ENCODE results near the gene EML5.

The EML5 gene
- total RNA-seq = 16.1 to 74.4 (median 32.3) reads per million in 9 experiments

GRCh38 chr14:88792473-88793258 is at the start of gene EML5:
Gene EML5 (minus strand): TSS chr14:88792953. CDS start chr14:88792503, 450 bp downstream.
- Mint-ChIP-seq H3K36me3 (ENCODE audit: insufficient read depth) (no peaks in the 10 kb centered on the region), H3K27me3 (no peaks in the 10 kb centered on the region), H3K9me3 (no peaks in the 10 kb centered on the region), H3K4me1 (ENCODE audit: low read depth in 2 of 2) (peaks cover 4 to 14% of the 10 kb centered on the region in 2 donors), H3K27ac (peak within 1 kb of the TSS; percentile 83 to 84), H3K4me3 (peak within 1 kb of the TSS; percentile 80 to 86)
- peak; percentile 79 for ATAC-seq (replicated peaks)
- DNase-seq = peak; percentile 74 to 83 (median 78)

GRCh38 chr14:88842414-88842813 is 49.7 kb upstream of the EML5 start:
- Mint-ChIP-seq H3K4me3 (no peak overlapping the region), H3K36me3 (ENCODE audit: insufficient read depth) (no peaks in the 10 kb centered on the region), H3K4me1 (ENCODE audit: low read depth in 2 of 2) (no peaks in the 10 kb centered on the region), H3K27me3 (peaks cover 0 to 27% of the 10 kb centered on the region in 2 donors), H3K27ac (no peak overlapping the region), H3K9me3 (no peaks in the 10 kb centered on the region)
- ATAC-seq (replicated peaks) (no peak), DNase-seq (no peak)

GRCh38 chr14:88841741-88842140 is 49.0 kb upstream of the EML5 start:
- no peak overlapping the region for H3K4me3 Mint-ChIP-seq
- ATAC-seq (replicated peaks) = no peak
- no peaks in the 10 kb centered on the region for H3K36me3 Mint-ChIP-seq (ENCODE audit: insufficient read depth)
- peaks cover 0 to 33% of the 10 kb centered on the region in 2 donors for H3K27me3 Mint-ChIP-seq
- no peaks in the 10 kb centered on the region for H3K4me1 Mint-ChIP-seq (ENCODE audit: low read depth in 2 of 2)
- no peak for DNase-seq
- H3K27ac Mint-ChIP-seq = no peak overlapping the region
- H3K9me3 Mint-ChIP-seq = no peaks in the 10 kb centered on the region

- no peaks in the 10 kb centered on the region for H3K36me3 Mint-ChIP-seq (ENCODE audit: insufficient read depth)
- ATAC-seq (replicated peaks) (no peak), DNase-seq (no peak)
- H3K4me1 Mint-ChIP-seq (ENCODE audit: low read depth in 2 of 2) = no peaks in the 10 kb centered on the region
- H3K27me3 Mint-ChIP-seq = peaks cover 0 to 28% of the 10 kb centered on the region in 2 donors
- H3K9me3 Mint-ChIP-seq = no peaks in the 10 kb centered on the region
- no peak overlapping the region for H3K4me3 Mint-ChIP-seq
- H3K27ac Mint-ChIP-seq = no peak overlapping the region
Observed at GRCh38 chr14:88840926-88841325, 48.2 kb upstream of the EML5 start.

- H3K27ac Mint-ChIP-seq = no peak overlapping the region
- no peak for DNase-seq
- no peak overlapping the region for H3K4me3 Mint-ChIP-seq
- no peaks in the 10 kb centered on the region for H3K4me1 Mint-ChIP-seq (ENCODE audit: low read depth in 2 of 2)
- no peaks in the 10 kb centered on the region for H3K9me3 Mint-ChIP-seq
- ATAC-seq (replicated peaks) = no peak
- H3K36me3 Mint-ChIP-seq (ENCODE audit: insufficient read depth) = no peaks in the 10 kb centered on the region
- H3K27me3 Mint-ChIP-seq = peaks cover 9 to 22% of the 10 kb centered on the region in 2 donors
Observed at GRCh38 chr14:88838015-88838414, 45.3 kb upstream of the EML5 start.

GRCh38 chr14:88837495-88837894 is 44.7 kb upstream of the EML5 start:
- no peak overlapping the region for H3K27ac Mint-ChIP-seq
- peaks cover 9 to 22% of the 10 kb centered on the region in 2 donors for H3K27me3 Mint-ChIP-seq
- H3K4me3 Mint-ChIP-seq = no peak overlapping the region
- no peaks in the 10 kb centered on the region for H3K36me3 Mint-ChIP-seq (ENCODE audit: insufficient read depth)
- DNase-seq = no peak
- no peaks in the 10 kb centered on the region for H3K4me1 Mint-ChIP-seq (ENCODE audit: low read depth in 2 of 2)
- no peak for ATAC-seq (replicated peaks)
- H3K9me3 Mint-ChIP-seq = no peaks in the 10 kb centered on the region

GRCh38 chr14:88835661-88836060 is 42.9 kb upstream of the EML5 start:
- Mint-ChIP-seq H3K9me3 (no peaks in the 10 kb centered on the region), H3K27ac (no peak overlapping the region)
- no peak for ATAC-seq (replicated peaks)

GRCh38 chr14:88834883-88835431 is 42.2 kb upstream of the EML5 start:
- Mint-ChIP-seq H3K4me3 (no peak overlapping the region), H3K9me3 (no peaks in the 10 kb centered on the region), H3K27ac (no peak overlapping the region), H3K27me3 (peaks cover 9 to 22% of the 10 kb centered on the region in 2 donors), H3K36me3 (ENCODE audit: insufficient read depth) (no peaks in the 10 kb centered on the region), H3K4me1 (ENCODE audit: low read depth in 2 of 2) (no peaks in the 10 kb centered on the region)
- DNase-seq (no peak), ATAC-seq (replicated peaks) (no peak)

More at GRCh38 chr14:88835661-88836060, 42.9 kb upstream of the EML5 start:
- no peak overlapping the region for H3K4me3 Mint-ChIP-seq
- H3K4me1 Mint-ChIP-seq (ENCODE audit: low read depth in 2 of 2) = no peaks in the 10 kb centered on the region
- H3K36me3 Mint-ChIP-seq (ENCODE audit: insufficient read depth) = no peaks in the 10 kb centered on the region
- peaks cover 9 to 22% of the 10 kb centered on the region in 2 donors for H3K27me3 Mint-ChIP-seq
- DNase-seq = no peak

- DNase-seq (no peak), ATAC-seq (replicated peaks) (no peak)
- H3K36me3 Mint-ChIP-seq (ENCODE audit: insufficient read depth) = no peaks in the 10 kb centered on the region
- peaks cover 9% of the 10 kb centered on the region in 2 donors for H3K27me3 Mint-ChIP-seq
- H3K4me3 Mint-ChIP-seq = no peak overlapping the region
- no peaks in the 10 kb centered on the region for H3K9me3 Mint-ChIP-seq
- no peak overlapping the region for H3K27ac Mint-ChIP-seq
- no peaks in the 10 kb centered on the region for H3K4me1 Mint-ChIP-seq (ENCODE audit: low read depth in 2 of 2)
Observed at GRCh38 chr14:88831284-88831683, 38.5 kb upstream of the EML5 start.

- no peaks in the 10 kb centered on the region for H3K36me3 Mint-ChIP-seq (ENCODE audit: insufficient read depth)
- DNase-seq (no peak), ATAC-seq (replicated peaks) (no peak)
- peaks cover 5% of the 10 kb centered on the region in 2 donors for H3K4me1 Mint-ChIP-seq (ENCODE audit: low read depth in 2 of 2)
- H3K9me3 Mint-ChIP-seq = no peaks in the 10 kb centered on the region
- H3K27ac Mint-ChIP-seq = no peak overlapping the region
- no peak overlapping the region for H3K4me3 Mint-ChIP-seq
- H3K27me3 Mint-ChIP-seq = peaks cover 9% of the 10 kb centered on the region in 2 donors
Observed at GRCh38 chr14:88829685-88830302, 37.0 kb upstream of the EML5 start.

GRCh38 chr14:88829188-88829587 is 36.4 kb upstream of the EML5 start:
- Mint-ChIP-seq H3K36me3 (ENCODE audit: insufficient read depth) (no peaks in the 10 kb centered on the region), H3K27ac (no peak overlapping the region), H3K4me3 (no peak overlapping the region), H3K9me3 (no peaks in the 10 kb centered on the region), H3K27me3 (peaks cover 6 to 7% of the 10 kb centered on the region in 2 donors), H3K4me1 (ENCODE audit: low read depth in 2 of 2) (peaks cover 5 to 8% of the 10 kb centered on the region in 2 donors)
- ATAC-seq (replicated peaks) (no peak), DNase-seq (no peak)

GRCh38 chr14:88825503-88825902 is 32.8 kb upstream of the EML5 start:
- Mint-ChIP-seq H3K27me3 (peaks cover 0 to 3% of the 10 kb centered on the region in 2 donors), H3K27ac (no peak overlapping the region), H3K9me3 (no peaks in the 10 kb centered on the region), H3K36me3 (ENCODE audit: insufficient read depth) (no peaks in the 10 kb centered on the region), H3K4me3 (peak overlapping the region in 1 of 2 donors; percentile 80), H3K4me1 (ENCODE audit: low read depth in 2 of 2) (peaks cover 8 to 12% of the 10 kb centered on the region in 2 donors)
- ATAC-seq (replicated peaks) = no peak
- no peak for DNase-seq

- H3K27me3 Mint-ChIP-seq = peaks cover 2 to 7% of the 10 kb centered on the region in 2 donors
- H3K4me1 Mint-ChIP-seq (ENCODE audit: low read depth in 2 of 2) = peaks cover 8 to 12% of the 10 kb centered on the region in 2 donors
- peak overlapping the region; percentile 97 to 98 for H3K27ac Mint-ChIP-seq
- no peaks in the 10 kb centered on the region for H3K9me3 Mint-ChIP-seq
- peak overlapping the region; percentile 69 to 80 for H3K4me3 Mint-ChIP-seq
- DNase-seq (no peak), ATAC-seq (replicated peaks) (no peak)
- H3K36me3 Mint-ChIP-seq (ENCODE audit: insufficient read depth) = no peaks in the 10 kb centered on the region
Observed at GRCh38 chr14:88825078-88825458, 32.3 kb upstream of the EML5 start.
